ENCODE data around the gene LHFPL6.

LHFPL6 gene

DNA sequence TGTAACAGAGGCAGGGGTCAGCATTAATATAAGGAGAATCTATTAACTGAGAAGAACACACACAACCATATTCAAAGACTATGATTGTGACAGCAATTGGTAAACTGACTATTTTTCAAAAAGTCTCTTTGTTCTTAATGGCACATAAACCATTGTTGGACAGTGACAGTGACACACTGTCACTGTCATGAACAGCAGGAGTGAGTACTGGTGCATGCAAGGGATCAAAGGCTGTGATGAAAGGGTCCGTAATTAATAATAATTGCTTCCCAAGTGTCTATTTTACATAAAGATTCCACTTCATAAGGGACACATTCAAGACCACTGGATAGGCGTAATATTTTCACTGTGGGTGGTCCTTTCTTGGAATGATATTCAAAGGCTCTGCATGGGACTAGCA, 50.7 kb downstream of the LHFPL6 start:
- no peak for DNase-seq

GRCh38 chr13:39550931-39551330, 52.1 kb downstream of the LHFPL6 start:
- no peak for DNase-seq

GRCh38 chr13:39547108-39547507, 55.9 kb downstream of the LHFPL6 start:
- no peak for DNase-seq

DNA sequence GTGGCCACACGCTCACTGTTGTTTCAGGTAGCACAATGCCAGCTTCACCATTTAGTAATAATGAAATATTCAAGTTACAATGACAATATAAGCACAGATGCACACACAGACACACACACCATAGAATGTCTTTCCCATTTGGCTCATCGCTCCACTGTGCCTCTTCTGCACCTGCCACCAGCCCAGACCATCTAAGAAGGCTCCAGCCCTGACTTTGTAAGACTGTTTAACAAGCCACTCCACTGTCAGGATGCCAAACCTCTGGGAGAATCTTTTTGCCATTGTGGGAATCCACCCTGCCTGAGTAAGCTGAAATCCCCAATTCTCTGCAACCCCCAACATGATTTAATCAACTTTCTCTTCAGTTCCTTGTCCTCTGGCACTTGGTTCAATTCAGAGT, 60.6 kb downstream of the LHFPL6 start:
- no peak for DNase-seq

- DNase-seq = no peak
These were observed 61.9 kb downstream of the LHFPL6 start for GRCh38 chr13:39540929-39541605.

- DNase-seq = no peak
These were observed 63.9 kb downstream of the LHFPL6 start for GRCh38 chr13:39538816-39539790.

DNA sequence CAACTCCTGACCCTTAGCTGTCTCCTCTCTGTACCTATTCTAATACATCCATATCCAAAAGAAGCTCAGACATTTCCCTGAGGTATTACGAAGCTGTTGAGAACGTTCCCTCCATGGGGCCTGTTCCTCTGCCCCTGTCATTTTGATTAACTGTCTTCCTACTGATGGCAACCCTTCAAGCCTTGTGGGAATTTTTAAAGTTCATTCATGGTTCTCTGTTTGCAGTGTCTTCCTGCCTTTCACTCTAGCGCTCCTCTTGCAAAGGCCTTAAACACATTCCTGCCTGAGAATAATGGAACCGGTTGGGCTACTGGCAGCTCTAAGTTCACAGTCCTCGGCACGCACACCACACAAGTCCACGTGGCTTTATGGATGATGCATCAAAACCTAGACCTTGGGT, 66.1 kb downstream of the LHFPL6 start:
- DNase-seq = no peak

GRCh38 chr13:39536274-39536673, 66.7 kb downstream of the LHFPL6 start:
- DNase-seq = no peak

- DNase-seq = no peak
These were observed 69.3 kb downstream of the LHFPL6 start for GRCh38 chr13:39533651-39534150.

GRCh38 chr13:39531646-39532045, 71.3 kb downstream of the LHFPL6 start:
- no peak for DNase-seq

- DNase-seq = no peak
These were observed 72.1 kb downstream of the LHFPL6 start for GRCh38 chr13:39530916-39531315.

DNA sequence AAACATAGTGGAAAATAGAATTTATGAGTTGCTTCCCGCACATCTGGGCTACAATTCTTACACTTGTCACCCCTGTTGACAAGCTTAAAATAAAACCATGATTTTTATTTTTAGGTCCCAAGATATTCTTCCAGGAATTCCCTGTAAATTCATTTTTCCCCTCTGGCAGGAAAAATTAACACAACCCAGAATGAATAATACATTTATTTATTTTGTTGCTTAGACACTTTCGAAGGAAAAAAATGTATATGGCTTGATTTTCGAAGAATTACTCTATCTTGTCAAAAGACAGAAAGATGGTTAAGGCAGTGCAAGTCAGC, 74.4 kb downstream of the LHFPL6 start:
- DNase-seq = no peak

DNA sequence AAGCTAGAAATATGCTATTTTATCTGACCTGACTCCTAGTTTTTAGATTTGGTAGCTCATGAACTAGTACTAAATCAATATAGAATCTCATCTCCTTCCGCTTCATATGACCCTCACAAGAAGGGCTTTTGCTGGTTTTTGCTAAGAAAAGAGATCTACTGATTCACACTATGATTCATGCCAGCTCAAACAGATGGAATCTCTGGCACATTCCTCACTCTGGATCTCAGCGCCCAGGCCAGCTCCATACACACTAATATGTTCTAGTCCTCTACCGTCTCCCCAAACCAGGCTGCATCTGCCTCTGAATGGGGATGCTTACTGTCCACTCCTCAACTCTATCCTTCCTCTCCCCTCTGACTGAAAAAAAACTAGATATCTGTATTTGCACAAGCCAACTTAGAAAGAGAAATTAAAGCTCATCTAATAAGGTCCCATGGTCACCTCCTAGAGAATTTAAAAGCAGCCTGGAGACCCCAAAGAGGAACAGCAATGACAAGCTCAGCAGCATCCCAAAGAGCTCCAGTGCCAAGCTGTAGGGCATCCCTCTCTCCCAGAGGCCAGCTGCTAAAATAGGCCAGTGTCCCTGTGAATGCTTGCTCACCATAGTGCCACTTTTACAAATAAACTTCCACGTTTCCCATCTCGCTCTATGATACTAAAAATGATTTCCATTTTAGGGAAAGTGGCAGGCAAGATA, 74.9 kb downstream of the LHFPL6 start:
- no peak for DNase-seq

DNA sequence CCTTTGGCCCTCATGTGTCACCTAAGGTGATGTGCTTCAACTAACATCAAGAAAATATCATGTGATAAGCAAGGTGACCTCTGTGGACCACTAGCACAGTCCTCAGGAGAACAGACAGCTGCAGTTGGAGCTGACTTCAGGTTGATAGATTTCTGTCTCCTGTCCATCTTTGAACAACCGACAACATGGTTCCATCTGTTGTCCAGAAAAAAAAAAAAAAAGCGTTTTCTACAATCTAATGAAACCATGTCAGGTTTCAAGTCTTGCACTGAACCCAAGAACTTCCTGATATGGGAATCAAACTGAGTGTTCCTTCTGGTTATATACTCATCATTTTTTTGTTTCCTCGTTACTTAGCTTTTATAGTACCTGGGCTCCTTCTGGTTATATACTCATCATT, 75.7 kb downstream of the LHFPL6 start:
- DNase-seq = no peak

GRCh38 chr13:39526499-39526898, 76.5 kb downstream of the LHFPL6 start:
- no peak for DNase-seq

GRCh38 chr13:39525506-39525905, 77.5 kb downstream of the LHFPL6 start:
- no peak for DNase-seq

- DNase-seq = no peak
These were observed 78.2 kb downstream of the LHFPL6 start for GRCh38 chr13:39524795-39525194.

DNA sequence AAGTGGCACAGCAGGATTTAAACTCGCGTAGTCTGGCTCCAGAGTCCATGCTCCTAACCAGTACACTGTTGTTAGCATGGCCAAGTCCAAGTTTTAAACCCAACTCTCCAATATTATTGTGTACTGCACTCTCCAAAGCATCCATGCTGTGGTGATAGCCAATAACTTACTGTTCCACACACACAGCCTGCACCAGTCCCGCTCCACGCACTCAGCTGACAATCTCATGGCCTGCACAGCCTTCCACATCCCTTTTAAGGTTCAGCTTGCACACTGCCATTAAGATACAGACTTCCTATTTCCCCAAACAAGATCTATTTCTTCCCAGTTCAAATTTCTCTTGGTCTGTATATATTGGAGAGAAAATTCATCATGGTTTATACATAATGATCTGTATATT, 80.7 kb downstream of the LHFPL6 start:
- no peak for DNase-seq

GRCh38 chr13:39521701-39522100, 81.3 kb downstream of the LHFPL6 start:
- no peak for DNase-seq

DNA sequence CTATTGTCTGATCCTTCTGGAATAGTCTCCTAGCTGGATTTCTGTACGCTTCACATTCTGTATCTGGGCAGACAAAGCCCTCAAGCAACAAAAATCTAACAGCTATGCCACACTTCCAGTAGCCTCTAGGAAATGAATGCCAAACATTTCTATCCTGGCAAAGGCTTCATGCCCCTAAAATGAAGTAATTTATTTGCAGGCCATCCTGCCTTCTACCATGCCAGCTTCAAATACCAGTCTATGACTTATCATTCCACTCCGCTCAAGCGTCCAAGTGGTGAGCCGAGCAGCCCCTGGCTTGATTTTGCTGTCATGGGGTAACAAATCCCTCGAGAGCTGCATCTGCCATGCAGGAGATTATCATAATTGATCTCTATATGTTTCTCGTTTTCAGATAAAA, 86.9 kb downstream of the LHFPL6 start:
- no peak for DNase-seq

DNA sequence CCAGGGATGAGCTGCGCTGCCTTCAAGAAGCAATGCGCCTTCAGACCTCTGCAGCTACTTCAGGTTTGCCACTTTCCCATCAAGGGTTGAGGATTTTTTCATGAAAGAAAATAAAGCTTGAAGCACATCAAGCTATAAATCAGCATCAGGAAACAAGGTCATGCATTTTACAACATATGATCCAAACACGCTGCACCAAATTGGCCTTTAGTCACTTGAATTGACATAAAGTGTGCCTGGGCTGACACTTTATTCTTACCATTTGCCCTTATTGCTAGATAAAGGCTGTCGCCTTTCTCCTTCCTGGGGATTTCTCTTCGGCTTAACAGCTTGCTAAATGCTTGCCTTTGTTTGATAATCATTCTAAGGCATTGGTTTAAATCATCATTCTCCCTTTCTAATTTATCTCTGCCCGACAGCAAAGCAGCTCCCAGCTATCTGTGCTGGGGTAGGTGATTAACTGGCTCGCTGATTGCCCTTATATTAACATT, 87.7 kb downstream of the LHFPL6 start:
- no peak for DNase-seq

DNA sequence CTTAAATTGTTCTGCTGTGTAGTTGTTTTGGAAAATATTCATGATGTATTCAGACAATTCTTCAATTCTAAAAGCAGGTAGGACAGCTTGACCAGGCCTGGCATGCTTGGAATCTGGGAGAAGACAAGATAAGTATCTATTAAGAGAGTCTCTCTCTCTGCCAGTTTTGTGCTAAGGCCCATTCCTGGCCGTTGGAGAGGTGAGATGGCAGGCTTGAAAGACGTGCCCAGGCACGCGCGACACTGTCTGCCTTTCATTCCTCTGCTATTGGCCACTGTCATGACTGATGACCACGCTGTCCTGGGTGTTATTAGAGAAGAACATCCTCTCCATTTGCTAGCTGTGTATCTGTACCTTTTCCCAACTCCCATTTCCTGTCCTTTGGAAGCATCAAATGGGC, 90.3 kb downstream of the LHFPL6 start:
- no peak for DNase-seq

DNA sequence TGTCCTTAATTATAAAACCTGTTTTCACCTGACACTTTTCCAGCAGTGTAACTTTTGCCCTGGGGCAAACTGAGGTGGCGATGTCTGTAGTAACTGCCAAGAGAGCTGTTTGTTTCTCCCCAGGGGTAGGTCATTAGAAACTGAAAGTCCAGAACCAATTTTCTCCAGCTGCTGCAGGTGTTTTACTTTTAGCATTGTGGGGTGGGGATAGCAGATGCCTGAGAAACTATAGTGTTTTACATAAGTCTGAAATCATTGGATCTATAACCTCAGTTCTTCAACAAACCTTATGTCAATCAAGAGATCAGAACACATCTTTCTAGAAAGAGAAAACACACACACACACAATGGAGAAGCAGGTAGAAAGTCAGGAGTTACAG, 92.7 kb downstream of the LHFPL6 start:
- no peak for DNase-seq
